Measurements from ENCODE around the gene GPR176. TPM values are rescaled to one million over a fixed set of nuclear protein-coding genes. Genes with fewer than 3 reads are reported as not detected.

Gene GPR176
- total RNA-seq, 2 donors from 2014 or later: 43.0 to 88.0 TPM

- Histone ChIP-seq H3K4me1 (ENCODE audit: control insufficient read depth in 1 of 2, low read depth in 2 of 2) (peaks cover 0 to 8% of the 10 kb centered on the region in 2 donors), H3K27me3 (replicated peaks; ENCODE audit: insufficient read depth) (no peaks in the 10 kb centered on the region), H3K27ac (peak overlapping the region; percentile 92 to 93), H3K4me3 (peak overlapping the region; percentile 96), H3K9me3 (no peaks in the 10 kb centered on the region), H3K36me3 (no peaks in the 10 kb centered on the region)
- DNase-seq (ENCODE audit: low spot score): no peak
- ATAC-seq (ENCODE audit: insufficient number of reproducible peaks, low FRiP score, low read depth): no peak
- TF ChIP-seq CTCF (IDR thresholded peaks at IDR 0.05): no peak
Measured at GRCh38 chr15:39919411-39919747, 687 bp downstream of the GPR176 start.

DNA sequence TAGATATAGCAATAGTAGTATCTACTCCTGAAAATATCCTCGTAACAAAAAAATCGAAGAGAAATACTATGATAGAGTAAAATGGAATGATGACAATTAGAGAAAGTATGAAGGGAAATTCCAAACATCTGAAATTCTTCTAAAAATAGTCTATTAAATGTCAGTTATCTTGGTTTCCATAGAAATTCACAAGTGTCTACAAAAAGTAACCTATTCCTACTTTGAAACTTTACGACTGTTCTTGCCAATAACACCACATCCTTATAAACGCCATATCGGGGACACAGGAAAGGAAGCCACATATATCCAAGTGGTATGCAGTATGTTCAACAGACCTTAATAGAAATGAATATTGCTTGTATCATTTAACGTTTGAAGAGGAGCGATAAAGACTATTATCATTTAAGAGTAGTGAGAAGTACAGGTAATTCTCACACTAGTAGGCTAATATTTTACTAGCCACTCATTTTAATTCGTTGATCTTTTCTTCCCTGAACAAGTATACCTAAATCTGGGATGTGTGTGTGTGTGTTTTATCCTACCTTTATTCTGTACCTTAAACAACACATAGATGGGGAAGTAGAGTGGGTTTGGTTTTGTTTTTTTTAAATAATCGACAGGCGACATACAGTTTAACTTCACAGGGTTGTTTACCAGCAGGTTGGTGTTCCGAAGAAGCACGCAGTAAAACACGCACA lies 1.2 kb downstream of the GPR176 start:
- Histone ChIP-seq H3K9me3 (no peaks in the 10 kb centered on the region), H3K36me3 (no peaks in the 10 kb centered on the region), H3K27me3 (replicated peaks; ENCODE audit: insufficient read depth) (no peaks in the 10 kb centered on the region), H3K4me1 (ENCODE audit: control insufficient read depth in 1 of 2, low read depth in 2 of 2) (peaks cover 0 to 8% of the 10 kb centered on the region in 2 donors), H3K4me3 (peak overlapping the region; percentile 96), H3K27ac (peak overlapping the region; percentile 92 to 93)
- no peak for TF ChIP-seq CTCF (IDR thresholded peaks at IDR 0.05)
- ATAC-seq (ENCODE audit: insufficient number of reproducible peaks, low FRiP score, low read depth) (peak; percentile 24), DNase-seq (ENCODE audit: low spot score) (no peak)

GRCh38 chr15:39914977-39915376 lies 5.1 kb downstream of the GPR176 start:
- H3K4me3 ChIP-seq: no peak overlapping the region
- no peaks in the 10 kb centered on the region for H3K9me3 ChIP-seq
- H3K27me3 ChIP-seq (replicated peaks; ENCODE audit: insufficient read depth): no peaks in the 10 kb centered on the region
- no peak overlapping the region for H3K27ac ChIP-seq
- DNase-seq (ENCODE audit: low spot score) (no peak), ATAC-seq (ENCODE audit: insufficient number of reproducible peaks, low FRiP score, low read depth) (no peak)
- TF ChIP-seq CTCF (IDR thresholded peaks at IDR 0.05): no peak
- H3K4me1 ChIP-seq (ENCODE audit: control insufficient read depth in 1 of 2, low read depth in 2 of 2): peaks cover 0 to 8% of the 10 kb centered on the region in 2 donors
- no peaks in the 10 kb centered on the region for H3K36me3 ChIP-seq

GRCh38 chr15:39909007-39909406 lies 11.1 kb downstream of the GPR176 start:
- no peak for ATAC-seq (ENCODE audit: insufficient number of reproducible peaks, low FRiP score, low read depth)
- no peaks in the 10 kb centered on the region for H3K27me3 ChIP-seq (replicated peaks; ENCODE audit: insufficient read depth)
- H3K9me3 ChIP-seq: no peaks in the 10 kb centered on the region
- DNase-seq (ENCODE audit: low spot score): no peak
- peaks cover 8 to 17% of the 10 kb centered on the region in 2 donors for H3K4me1 ChIP-seq (ENCODE audit: control insufficient read depth in 1 of 2, low read depth in 2 of 2)
- no peaks in the 10 kb centered on the region for H3K36me3 ChIP-seq
- no peak overlapping the region for H3K27ac ChIP-seq
- no peak for TF ChIP-seq CTCF (IDR thresholded peaks at IDR 0.05)
- no peak overlapping the region for H3K4me3 ChIP-seq

DNA sequence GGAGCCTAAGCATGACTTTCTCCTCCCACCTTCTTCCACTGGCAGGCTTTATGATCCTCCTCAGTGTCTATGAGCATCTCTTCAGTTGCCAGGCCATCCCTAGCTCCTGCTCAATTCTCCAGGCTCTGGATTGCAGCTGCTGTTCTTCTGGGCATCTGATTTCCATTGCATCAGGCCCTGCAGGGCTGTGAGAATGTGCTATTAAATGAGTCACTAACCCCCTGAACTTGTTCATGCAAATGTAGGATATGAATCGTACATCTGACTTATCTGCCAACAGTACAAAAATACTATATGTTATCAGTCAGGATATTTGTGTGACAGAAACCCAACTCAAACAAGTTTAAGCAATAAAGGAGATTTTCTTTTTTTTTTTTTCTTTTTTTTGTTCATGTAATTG lies 11.9 kb downstream of the GPR176 start:
- DNase-seq (ENCODE audit: low spot score) (no peak), ATAC-seq (ENCODE audit: insufficient number of reproducible peaks, low FRiP score, low read depth) (no peak)
- Histone ChIP-seq H3K27me3 (replicated peaks; ENCODE audit: insufficient read depth) (no peaks in the 10 kb centered on the region), H3K4me1 (ENCODE audit: control insufficient read depth in 1 of 2, low read depth in 2 of 2) (peaks cover 8 to 17% of the 10 kb centered on the region in 2 donors), H3K4me3 (no peak overlapping the region), H3K27ac (no peak overlapping the region), H3K36me3 (no peaks in the 10 kb centered on the region), H3K9me3 (no peaks in the 10 kb centered on the region)
- no peak for TF ChIP-seq CTCF (IDR thresholded peaks at IDR 0.05)

Measured in thoracic aorta (tissue), 2 donors.